Activated CD8-positive, alpha-beta memory T cell treated with anti-CD3 and anti-CD28 coated beads, Interleukin-2, amount 50 U/mL, for 24 hours (primary cell): ENCODE data around the gene GIPR.

Experiments used
- DNase-seq: peaks from one replicate; pipeline ENCODE4 v3.0.0-alpha.2; 2020; ENCODE audit errors: extremely low read depth

GIPR gene

GRCh38 chr19:45730368-45731288, 62.6 kb downstream of the GIPR start, which contains the start of gene FBXO46:
Gene FBXO46, minus strand, starts transcription at chr19:45730896. Its CDS starts 17,401 bp downstream, at chr19:45713495.
- DNase-seq: peak; percentile 89
